SH-SY5Y (cell line): ENCODE measurements around the gene CTSE.

Experiments used
- GATA2 ChIP-seq: IDR thresholded peaks from 2 replicates; pipeline ENCODE4 v1.6.1; 2011; ENCODE audit warnings: mild to moderate bottlenecking, low read depth, low read length
- GATA3 ChIP-seq: IDR thresholded peaks from 2 replicates; pipeline ENCODE4 v1.6.1; 2011; ENCODE audit warnings: low read depth, mild to moderate bottlenecking, low read length, moderate library complexity

GRCh38 chr1:205979301-205979700 lies 44.4 kb downstream of the CTSE start:
- no peak for TF ChIP-seq GATA3
- TF ChIP-seq GATA2 = no peak
